K562 treated with DMSO at 1 percent for 4 hours (cell line): ENCODE results near the gene FAM180A. TPM values are rescaled to one million over a fixed set of nuclear protein-coding genes. Genes with fewer than 3 reads are reported as not detected.

Source experiments
- total RNA-seq: library from RNA; unstranded; fragments of 300-600 nt; gene quantifications from 2 replicates; pipeline ENCODE4 v1.2.3, GENCODE V29; 2022; ENCODE audit not compliant: insufficient read depth

Gene FAM180A
- not detected in 2 replicates for total RNA-seq

GRCh38 chr7:135748770-135749169, at the start of gene FAM180A:
FAM180A (minus strand) TSS chr7:135748813; CDS start chr7:135748580, 233 bp downstream.

GRCh38 chr7:135728136-135728669, 20.4 kb downstream of the FAM180A start, which contains the start of gene SLC13A4:
SLC13A4 (minus strand) TSS chr7:135728186; CDS start chr7:135727496, 690 bp downstream.

Other genes starting within 250 kb of the FAM180A start
- gene CNOT4, start 238.7 kb downstream of the FAM180A start, total RNA-seq = 11.6 and 16.8 TPM in 2 replicates
- gene NUP205, start 190.9 kb downstream of the FAM180A start, total RNA-seq = 69.7 and 87.4 TPM in 2 replicates
- gene STMP1, start 86.3 kb downstream of the FAM180A start, total RNA-seq = 31.1 and 33.6 TPM in 2 replicates
- gene SLC13A4, start 20.6 kb downstream of the FAM180A start, total RNA-seq = 0.75 TPM in 1 of 2 replicates, not detected in the other
- gene MTPN, start 228.5 kb upstream of the FAM180A start, total RNA-seq = 120 and 124 TPM in 2 replicates